GM19324 (cell line): Measurements from ENCODE around the gene SMG7.

Experiments
- ATAC-seq: cut with Tn5 transposase; IDR thresholded peaks from one replicate; pipeline ENCODE4 v1.9.1; 2021; ENCODE audit warnings: mild to moderate bottlenecking, moderate library complexity; ENCODE audit not compliant: unreplicated experiment, low FRiP score

Gene SMG7

DNA sequence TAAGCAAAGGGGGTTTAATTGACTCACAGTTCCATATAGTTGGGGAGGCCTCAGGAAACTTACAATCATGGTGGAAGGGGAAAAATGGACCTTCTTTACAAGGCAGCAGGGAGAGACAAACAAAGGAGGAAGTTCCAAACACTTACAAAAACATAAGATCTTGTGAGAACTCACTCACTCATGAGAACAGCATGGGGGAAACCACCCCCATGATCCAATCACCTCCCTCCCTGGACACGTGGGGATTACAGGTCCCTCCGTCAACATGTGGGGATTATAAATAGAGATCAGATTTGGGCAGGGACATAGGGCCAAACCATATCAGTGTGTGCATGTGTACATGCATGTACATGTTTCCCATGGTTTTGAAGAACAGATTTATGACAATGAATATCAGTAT is 5.5 kb upstream of the SMG7 start:
- ATAC-seq: no peak

GRCh38 chr1:183467687-183468086 is 4.6 kb upstream of the SMG7 start:
- ATAC-seq: no peak

DNA sequence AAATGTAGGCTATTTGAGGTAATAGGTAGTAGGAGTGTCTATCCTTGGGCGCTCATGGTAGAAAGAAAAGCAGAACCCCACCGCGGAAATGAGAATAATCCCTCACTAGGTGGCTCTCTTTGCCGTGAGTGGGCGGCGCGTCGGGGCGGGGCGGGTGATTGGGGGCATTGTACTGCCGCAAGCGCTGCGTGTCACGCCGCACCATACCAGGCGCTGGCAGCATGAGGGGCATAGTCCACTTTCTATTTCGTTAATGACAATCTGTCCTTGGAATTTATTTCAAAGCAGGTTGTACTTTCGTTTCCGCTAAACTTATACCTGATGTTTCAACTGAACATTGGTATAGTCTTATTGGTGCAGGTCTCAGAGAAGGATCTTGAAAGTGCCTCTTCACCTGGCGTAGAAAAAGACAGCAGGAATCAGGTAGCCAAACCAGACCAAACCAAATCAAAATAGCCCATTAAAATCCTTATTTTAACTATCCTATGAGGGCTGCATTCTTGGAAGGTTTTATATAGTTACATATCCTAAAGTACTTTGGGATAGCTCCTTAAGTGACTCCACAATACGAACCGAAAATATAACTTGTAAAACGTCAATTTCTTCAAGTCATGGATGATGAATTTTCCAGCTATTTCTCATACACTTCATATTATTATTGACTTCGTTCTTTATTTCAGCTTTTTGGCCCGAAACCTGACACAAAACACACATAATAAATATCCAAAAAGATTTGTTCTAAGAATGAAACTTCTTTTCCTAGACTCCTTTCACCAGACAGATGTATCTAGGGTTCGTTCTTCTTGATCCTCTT is 1.9 kb upstream of the SMG7 start:
- peak; percentile 56 for ATAC-seq

- ATAC-seq: peak; percentile 13
These were observed 1.1 kb upstream of the SMG7 start for GRCh38 chr1:183470961-183471742.

GRCh38 chr1:183471743-183472487 is 384 bp upstream of the SMG7 start:
- ATAC-seq: peak; percentile 47

GRCh38 chr1:183473217-183473536 is 878 bp downstream of the SMG7 start:
- ATAC-seq: no peak

GRCh38 chr1:183476081-183476480 is 3.8 kb downstream of the SMG7 start:
- no peak for ATAC-seq

- ATAC-seq: no peak
These were observed 5.9 kb downstream of the SMG7 start for GRCh38 chr1:183477986-183478781.

- ATAC-seq: peak; percentile 68
These were observed 8.7 kb downstream of the SMG7 start for GRCh38 chr1:183480971-183481441.

DNA sequence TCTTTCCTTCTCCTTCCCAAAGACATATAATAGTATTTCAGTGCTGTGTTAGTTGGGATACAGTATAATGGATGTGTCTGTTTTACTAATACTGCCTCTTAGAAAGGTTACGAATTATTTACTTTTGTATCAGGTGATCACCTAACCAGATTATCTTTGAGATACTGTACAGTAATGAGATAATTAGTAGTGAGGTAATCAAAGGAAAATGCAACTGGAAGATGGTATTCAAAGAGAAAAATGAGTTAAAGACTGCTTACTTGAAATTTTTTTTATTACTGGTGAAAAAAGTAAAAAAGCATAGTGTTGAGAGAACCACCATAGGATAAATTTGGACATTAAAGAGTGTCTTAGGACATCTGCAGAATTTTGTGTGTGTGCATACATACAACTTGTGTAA is 10.9 kb downstream of the SMG7 start:
- ATAC-seq: no peak

GRCh38 chr1:183484254-183484653 is 12.0 kb downstream of the SMG7 start:
- ATAC-seq: no peak

- ATAC-seq: no peak
These were observed 12.6 kb downstream of the SMG7 start for GRCh38 chr1:183484851-183485250.

DNA sequence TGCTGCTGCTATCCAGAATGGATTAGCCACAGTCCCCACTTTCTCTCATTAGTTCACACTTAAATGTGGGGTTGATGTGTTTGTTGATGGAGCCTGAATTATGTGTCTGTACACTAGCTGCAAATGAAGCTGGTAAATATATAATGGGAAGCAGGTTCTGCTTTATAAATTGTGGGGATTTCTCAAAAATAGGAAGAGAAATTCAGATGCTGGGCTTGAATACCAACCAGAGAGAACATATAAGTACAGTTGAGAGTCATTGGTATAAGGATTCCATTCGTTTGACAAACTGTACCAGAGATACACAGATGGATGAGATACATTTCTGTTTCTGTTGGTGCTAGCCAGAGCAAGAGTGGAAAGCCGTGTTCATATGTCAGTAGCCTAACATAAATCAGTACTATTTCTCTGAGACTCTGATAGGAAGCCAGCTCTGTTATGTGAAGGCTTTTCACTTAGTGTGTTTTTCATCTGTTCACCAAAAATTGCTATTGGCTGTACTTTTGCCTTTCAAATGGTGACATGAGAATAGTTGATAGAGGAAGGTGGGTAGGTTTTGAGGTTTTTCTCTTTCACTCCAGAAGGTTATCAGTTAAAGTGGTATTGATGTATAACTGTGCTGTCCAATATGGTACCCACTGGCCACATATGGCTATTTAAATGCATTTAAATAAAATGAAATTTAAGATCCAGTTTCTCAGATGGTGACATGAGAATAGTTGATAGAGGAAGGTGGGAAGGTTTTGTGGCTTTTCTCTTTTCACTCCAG is 15.6 kb downstream of the SMG7 start:
- ATAC-seq: no peak

- no peak for ATAC-seq
These were observed 18.6 kb downstream of the SMG7 start for GRCh38 chr1:183490932-183491331.

DNA sequence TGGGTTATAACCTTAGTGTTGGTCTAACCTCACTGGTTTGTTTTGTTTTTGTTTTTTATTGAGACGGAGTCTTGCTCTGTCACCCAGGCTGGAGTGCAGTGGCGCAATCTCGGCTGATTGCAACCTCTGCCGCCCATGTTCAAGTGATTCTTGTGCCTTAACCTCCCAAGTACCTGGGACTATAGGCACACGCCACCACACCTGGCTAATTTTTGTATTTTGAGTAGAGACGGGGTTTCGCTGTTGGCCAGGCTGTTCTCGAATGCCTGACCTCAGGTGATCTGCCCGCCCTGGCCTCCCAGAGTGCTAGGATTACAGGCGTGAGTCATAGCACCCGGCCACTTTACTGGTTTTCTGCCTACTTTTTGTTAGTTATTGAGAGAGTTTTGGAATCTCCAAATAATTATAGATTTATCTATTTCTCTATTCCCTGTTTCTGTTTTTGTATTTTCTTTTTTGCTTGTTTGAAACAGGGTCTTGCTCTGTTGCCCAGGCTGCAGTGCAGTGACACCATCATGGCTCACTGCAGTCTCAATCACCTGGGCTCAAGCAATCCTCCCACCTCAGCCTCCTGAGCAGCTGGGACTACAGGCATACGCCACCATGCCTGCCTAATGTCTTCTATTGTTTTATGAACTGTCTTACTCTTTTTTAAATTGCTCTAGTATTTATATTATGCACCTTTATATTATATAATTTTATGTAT is 21.4 kb downstream of the SMG7 start:
- no peak for ATAC-seq

DNA sequence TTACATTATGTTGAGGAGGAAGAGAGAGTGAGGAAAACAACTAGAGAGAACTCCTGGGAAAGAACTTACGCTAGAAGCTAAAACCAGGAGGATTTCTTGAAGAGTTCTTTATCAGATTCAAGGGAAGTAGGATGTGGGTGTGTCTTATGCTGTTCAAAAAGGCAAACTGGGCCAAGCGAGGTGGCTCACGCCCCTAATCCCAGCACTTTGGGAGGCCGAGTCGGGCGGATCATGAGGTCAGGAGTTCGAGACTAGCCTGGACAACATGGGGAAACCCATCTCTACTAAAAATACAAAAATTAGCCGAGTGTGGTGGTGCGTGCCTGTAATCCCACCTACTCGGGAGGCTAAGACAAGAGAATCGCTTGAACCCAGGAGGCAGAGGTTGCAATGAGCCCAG is 23.1 kb downstream of the SMG7 start:
- ATAC-seq: no peak

DNA sequence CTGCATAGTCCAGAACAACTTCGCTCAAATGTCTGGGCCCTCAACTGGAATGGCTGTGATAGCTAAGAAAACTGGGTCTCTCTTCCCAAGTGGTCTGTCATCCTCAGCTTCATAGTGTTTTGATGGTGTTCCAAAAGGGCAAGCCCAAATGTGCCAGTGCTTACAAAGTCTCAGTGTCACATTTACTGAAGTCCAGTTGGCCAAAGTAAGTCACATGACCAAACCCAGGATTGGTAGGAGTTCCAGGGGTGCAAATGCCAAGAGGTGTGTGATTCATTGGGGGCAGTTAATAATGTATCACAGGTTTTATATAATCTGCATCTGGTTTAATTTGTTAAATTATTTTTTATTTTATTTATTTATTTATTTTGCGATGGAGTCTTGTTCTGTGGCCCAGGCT is 24.9 kb downstream of the SMG7 start:
- no peak for ATAC-seq

DNA sequence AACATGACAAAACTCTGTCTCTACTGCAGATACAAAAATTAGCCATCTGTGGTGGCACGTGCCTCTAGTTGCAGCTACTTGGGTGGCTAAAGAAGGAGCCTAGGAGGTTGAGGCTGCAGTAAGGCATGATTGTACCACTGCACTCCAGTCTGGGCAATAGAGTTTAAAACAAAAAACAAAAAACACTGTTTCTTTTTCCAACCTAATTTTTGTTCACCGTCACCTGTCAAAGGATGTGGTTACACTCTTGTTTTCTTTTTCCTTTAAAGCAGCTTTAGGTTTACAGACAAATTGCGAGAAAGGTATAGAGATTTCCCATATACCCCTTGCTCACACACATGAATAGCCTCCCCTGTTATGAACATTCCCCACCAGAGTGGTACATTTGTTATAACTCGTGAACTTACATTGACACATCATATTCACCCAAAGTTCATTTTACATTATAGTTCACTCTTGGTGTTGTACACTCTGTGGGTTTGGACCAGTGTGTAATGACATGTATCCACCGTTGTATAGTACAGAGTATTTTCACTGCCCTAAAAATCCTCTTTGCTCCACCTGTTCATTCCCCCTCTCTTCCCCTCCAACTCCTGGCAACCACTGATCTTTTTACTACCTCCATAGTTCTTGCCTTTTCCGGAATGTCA is 26.2 kb downstream of the SMG7 start:
- no peak for ATAC-seq
